Stimulated activated CD8-positive, alpha-beta memory T cell treated with anti-CD3 and anti-CD28 coated beads, Interleukin-4, amount 100 ng/mL, for 4 hours (primary cell): ENCODE measurements around the gene NAGS.
"Not testable (repeated sequence)": the region's sequence is repeated elsewhere in the genome, so short reads cannot be mapped to it uniquely, and the experiment has no call there.

Source experiments
- DNase-seq, 2 donors: peaks; one replicate each; pipeline ENCODE4 v3.0.0-alpha.2; 2020; ENCODE audit warnings: low read depth in 2 of 2, low spot score in 1 of 2

NAGS gene, protein sequence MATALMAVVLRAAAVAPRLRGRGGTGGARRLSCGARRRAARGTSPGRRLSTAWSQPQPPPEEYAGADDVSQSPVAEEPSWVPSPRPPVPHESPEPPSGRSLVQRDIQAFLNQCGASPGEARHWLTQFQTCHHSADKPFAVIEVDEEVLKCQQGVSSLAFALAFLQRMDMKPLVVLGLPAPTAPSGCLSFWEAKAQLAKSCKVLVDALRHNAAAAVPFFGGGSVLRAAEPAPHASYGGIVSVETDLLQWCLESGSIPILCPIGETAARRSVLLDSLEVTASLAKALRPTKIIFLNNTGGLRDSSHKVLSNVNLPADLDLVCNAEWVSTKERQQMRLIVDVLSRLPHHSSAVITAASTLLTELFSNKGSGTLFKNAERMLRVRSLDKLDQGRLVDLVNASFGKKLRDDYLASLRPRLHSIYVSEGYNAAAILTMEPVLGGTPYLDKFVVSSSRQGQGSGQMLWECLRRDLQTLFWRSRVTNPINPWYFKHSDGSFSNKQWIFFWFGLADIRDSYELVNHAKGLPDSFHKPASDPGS

DNA sequence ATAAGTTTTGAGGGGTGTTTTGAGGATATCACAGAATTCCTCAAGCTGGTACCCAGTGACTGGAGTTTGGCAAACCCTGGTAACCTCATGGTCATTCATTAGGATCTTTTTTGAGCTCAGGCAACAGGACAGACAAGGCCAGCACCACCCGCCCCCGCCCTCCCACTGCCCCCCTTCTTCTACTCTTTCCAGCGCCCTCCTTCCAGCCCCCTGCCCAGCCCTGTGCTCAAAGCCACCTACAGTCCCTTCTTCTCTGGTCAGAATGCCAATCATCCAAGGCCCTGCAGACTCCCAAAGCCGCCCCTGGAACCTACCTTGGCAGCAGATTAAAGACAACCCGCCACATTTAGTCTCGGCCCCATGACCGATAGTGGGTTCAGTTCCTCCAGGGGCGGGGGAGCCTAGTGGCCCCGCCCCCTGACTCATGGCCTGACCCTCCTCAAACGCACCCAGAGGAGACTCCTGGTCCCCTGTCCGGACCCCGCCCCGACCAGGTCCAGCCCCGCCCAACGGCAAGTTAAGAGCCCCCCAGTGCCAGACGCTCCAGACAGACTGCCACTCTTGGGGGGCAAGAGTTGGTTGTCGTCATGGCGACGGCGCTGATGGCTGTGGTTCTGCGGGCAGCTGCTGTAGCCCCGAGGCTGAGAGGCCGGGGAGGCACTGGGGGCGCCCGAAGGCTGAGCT is at the start of gene NAGS:
Gene NAGS (plus strand): TSS at position 546 of the 684 bp plus-strand sequence. CDS start 42 bp downstream, at position 588.
- DNase-seq, result no peak

DNA sequence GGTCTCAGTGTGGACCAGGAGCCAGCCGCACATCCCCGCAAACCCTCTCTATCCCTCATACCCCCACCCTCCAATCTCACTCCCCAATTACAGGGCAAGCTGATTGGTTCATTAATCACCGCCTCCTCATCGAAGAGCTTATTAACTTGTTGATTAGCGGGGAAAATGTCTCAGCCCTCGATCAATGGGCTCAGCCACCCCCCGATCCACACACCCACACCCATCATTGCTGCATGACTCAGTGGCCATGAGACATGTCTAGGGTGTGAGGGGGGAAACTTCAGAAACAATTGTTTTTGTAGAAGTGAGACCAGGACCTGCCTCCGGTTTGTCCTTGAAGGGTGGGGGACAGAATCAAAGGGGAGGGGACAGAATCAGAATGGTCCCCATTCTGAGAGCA is 48.2 kb upstream of the NAGS start:
- no peak for DNase-seq

- DNase-seq, result no peak
Observed at GRCh38 chr17:43958748-43959352, 45.6 kb upstream of the NAGS start.

DNA sequence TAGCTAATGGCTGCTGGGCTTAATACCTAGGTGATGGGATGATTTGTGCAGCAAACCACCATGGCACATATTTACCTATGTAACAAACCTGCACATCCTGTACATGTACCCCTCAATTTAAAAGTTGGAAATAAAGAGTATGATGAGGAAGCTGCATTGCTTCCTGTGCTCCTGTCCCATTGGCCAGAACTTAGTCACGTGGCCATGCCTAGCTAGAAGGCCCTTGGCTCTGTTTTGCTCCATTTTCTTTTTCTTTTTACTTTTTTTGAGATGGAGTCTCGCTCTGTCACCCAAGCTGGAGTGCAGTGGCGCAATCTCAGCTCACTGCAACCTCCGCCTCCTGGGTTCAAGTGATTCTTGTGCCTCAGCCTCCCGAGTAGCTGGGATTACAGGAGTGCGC is 43.1 kb upstream of the NAGS start:
- DNase-seq, result not testable (repeated sequence)

- DNase-seq, result no peak
Observed at GRCh38 chr17:43961954-43962353, 42.5 kb upstream of the NAGS start.

GRCh38 chr17:43962479-43962878 is 41.9 kb upstream of the NAGS start:
- DNase-seq, result no peak

- DNase-seq, result no peak
Observed at GRCh38 chr17:43966276-43966675, 38.1 kb upstream of the NAGS start.

GRCh38 chr17:43967251-43967875 is 37.1 kb upstream of the NAGS start:
- no peak for DNase-seq

- no peak for DNase-seq
Observed at GRCh38 chr17:43970366-43970765, 34.1 kb upstream of the NAGS start.

- DNase-seq, result not testable (repeated sequence)
Observed at GRCh38 chr17:43971436-43971835, 33.0 kb upstream of the NAGS start.

GRCh38 chr17:43972444-43973212 is 31.8 kb upstream of the NAGS start:
- DNase-seq, result not testable (repeated sequence)

GRCh38 chr17:43974382-43975266 is 29.8 kb upstream of the NAGS start:
- no peak for DNase-seq

DNA sequence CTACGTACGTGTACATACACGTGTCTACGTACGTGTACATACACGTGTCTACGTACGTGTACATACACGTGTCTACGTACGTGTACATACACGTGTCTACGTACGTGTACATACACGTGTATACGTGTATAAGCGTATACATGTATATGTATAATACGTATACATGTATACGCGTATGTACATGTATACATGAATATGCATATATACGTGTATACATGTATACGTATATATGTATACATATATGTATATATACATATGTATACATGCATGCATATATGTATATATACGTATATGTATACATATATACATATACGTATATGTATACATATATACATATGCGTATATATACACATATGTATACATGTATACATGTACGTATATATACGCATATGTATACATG is 28.5 kb upstream of the NAGS start:
- no peak for DNase-seq

DNA sequence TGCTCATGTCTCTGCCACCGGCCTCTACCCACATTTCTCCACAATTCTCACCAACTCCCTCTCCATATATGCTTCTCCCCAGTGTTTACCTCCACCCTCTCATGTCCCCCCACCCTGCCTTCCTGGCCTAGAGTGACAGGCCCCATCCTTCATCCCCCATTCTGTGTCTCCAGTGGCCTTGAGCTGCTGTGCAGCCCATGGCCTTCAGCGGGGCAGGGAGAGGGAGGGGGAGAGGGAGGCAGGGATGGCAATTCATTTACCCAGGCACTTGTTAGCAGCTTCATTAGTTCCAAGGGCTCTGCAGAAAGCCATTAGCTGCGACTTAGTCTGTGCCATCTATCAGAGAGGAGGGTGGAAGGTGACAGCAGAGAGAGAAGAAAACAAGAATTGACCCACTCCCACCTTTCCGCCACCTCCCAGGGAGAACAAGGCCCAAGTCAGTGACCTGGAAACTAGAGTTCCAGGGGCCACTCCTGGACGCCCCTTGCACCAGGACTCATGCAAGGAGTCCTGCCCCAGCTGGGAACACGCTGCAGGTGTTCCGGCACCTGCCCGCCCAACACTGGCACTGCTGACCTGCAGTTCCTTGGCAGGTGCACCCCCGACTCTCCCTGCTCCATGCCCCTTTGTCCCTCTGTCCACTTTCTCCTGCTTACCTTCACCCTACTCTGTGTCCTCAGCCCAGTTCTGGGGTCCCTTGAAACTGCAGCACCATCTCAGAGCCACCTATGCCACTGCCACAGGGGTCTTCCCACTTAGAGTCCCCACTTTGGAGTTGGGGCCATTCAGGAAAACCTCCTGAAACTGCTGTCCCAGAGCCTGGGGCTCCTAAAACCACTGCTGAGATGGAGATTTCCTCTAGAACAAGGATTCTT is 27.2 kb upstream of the NAGS start:
- no peak for DNase-seq

GRCh38 chr17:43978078-43978477 is 26.3 kb upstream of the NAGS start:
- no peak for DNase-seq

DNA sequence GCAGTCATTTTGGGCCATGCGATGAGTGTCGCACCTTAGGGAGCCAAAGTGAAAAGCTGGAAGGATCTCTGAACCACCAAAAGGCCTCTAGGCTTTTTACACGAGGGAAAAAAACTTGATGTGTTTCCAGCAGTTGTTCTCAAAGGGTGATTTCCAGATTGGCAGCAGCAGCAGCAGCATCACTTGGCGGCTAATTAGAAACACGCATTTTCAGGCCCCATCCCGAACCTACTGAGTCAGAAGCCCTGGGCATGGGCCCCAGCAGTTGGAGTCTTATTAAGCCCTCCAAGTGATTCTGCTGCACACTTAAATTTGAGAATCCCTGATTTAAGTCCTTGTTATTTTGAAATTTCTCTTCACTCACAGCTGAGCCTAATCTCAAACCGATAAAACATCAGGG is 25.4 kb upstream of the NAGS start:
- no peak for DNase-seq

GRCh38 chr17:43979671-43980070 is 24.8 kb upstream of the NAGS start:
- no peak for DNase-seq

DNA sequence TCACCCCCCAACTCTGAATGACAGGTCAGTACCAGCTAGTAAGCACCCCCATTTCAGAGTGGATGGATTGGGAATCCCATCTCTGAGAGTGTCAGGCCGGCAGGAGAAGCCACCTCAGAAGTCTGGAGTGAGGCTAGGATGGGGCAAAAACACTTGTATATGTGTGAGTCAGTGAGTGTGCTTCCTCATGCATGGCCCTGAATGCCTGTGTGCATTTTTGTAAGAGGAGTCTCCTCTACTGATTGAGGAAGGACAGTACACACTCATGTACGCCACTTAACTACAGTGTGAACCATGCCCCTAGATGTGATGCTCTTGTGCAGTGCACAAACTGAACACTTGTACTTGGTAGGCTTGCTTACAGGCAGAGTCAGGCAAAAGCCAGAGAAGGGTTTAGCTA is 22.3 kb upstream of the NAGS start:
- no peak for DNase-seq

DNA sequence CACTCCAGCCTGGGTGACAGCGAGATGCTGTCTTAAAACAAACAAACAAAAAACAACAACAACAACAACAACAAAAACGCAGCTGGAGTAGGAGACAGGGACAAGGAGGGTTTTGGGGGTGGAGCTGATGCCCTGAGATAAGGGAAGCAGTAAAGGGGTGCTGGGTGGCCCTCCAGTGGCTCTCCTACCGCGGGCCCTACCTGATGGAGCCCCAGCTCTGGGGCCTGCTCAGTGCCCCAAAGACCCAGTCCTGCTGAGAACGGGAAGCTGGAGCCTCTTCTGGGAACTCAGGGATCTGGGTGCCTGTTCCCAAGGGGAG is 21.3 kb upstream of the NAGS start:
- no peak for DNase-seq
